A549 (cell line): ENCODE results near the gene FNTB. TPM values are rescaled to one million over a fixed set of nuclear protein-coding genes. Genes with fewer than 3 reads are reported as not detected.

Source experiments
- ATAC-seq, 2 experiments: fragments of 200-7000 bp in 1 of 2; fragments of >200 bp in 1 of 2; cut with Nextera tagmentation in 1 of 2; cut with Tn5 transposase in 1 of 2; 3 replicates each; pipeline versions ENCODE4 v1.8.0 to v1.9.1; 2018 to 2020; ENCODE audit warnings: mild to moderate bottlenecking in 1 of 2, moderate library complexity in 1 of 2
- CTCF ChIA-PET: fragments of 300-600 bp; sonication (Branson Sonifier 250); formaldehyde crosslinking; extraction: SDS; loops from one replicate; lab custom pipeline; 2021; ENCODE audit warnings: antibody characterized with exemption, inconsistent platforms; lab: Yijun Ruan, JAX
- POLR2A ChIA-PET: fragments of 350-600 bp; formaldehyde crosslinking; extraction: SDS; loops from one replicate; lab custom pipeline; 2021; ENCODE audit warnings: antibody characterized with exemption, inconsistent platforms; lab: Yijun Ruan, JAX
- DNase-seq, 2 experiments: peaks; one replicate each; pipeline versions ENCODE4 v3.0.0 to v3.0.0-alpha.2; 2011 to 2016; ENCODE audit warnings: low read depth in 1 of 2, low spot score in 1 of 2
- FAIRE-seq: peaks from 2 replicates; lab custom pipeline; 2011; peaks lifted over from hg19 to GRCh38; lab: Jason Lieb, UNC
- H3K27ac ChIP-seq, 2 experiments: fragments of >200 bp; sonication (Bioruptor Twin); formaldehyde crosslinking; 3 replicates each; pipeline ENCODE4 v1.5.1; 2016 to 2017
- H3K4me1 ChIP-seq: fragments of >200 bp; sonication (Bioruptor Twin); formaldehyde crosslinking; 3 replicates; pipeline ENCODE4 v1.6.1; 2016
- H3K4me2 ChIP-seq: fragments of >200 bp; sonication (Bioruptor Twin); formaldehyde crosslinking; 3 replicates; pipeline ENCODE4 v1.6.1; 2016
- H3K4me3 ChIP-seq: fragments of >200 bp; sonication (Bioruptor Twin); formaldehyde crosslinking; 3 replicates; pipeline ENCODE4 v1.5.1; 2016
- H3K9me3 ChIP-seq: fragments of >200 bp; sonication (Bioruptor Twin); formaldehyde crosslinking; 3 replicates; pipeline ENCODE4 v1.6.1; 2016
- ATOH8 ChIP-seq: fragments of 250-450 bp; sonication (Bioruptor Pico); IDR thresholded peaks from 2 replicates; pipeline ENCODE4 v1.5.0; 2020; ENCODE audit warnings: low read depth, mild to moderate bottlenecking, moderate library complexity
- CBX2 ChIP-seq: fragments of 200-600 bp; sonication (generic); IDR thresholded peaks from 2 replicates; pipeline ENCODE4 v1.6.1; 2016; ENCODE audit warnings: low read depth, mild to moderate bottlenecking, borderline replicate concordance
- CHD2 ChIP-seq: fragments of 150-350 bp; IDR thresholded peaks from 2 replicates; pipeline ENCODE4 v1.6.1; 2014; ENCODE audit warnings: low read length; ENCODE audit not compliant: partially characterized antibody
- EHMT2 ChIP-seq: fragments of 200-600 bp; sonication (generic); IDR thresholded peaks from 2 replicates; pipeline ENCODE4 v1.6.1; 2016; ENCODE audit warnings: antibody characterized with exemption, low read depth, mild to moderate bottlenecking, moderate library complexity
- ELK1 ChIP-seq: fragments of 150-350 bp; IDR thresholded peaks from 2 replicates; pipeline ENCODE4 v1.6.1; 2014; ENCODE audit warnings: low read depth, mild to moderate bottlenecking, low read length
- FOSB ChIP-seq: fragments of 250-450 bp; sonication (Bioruptor Pico); IDR thresholded peaks from 2 replicates; pipeline ENCODE4 v1.5.0; 2020; ENCODE audit warnings: mild to moderate bottlenecking, moderate library complexity
- HOXA7 ChIP-seq: fragments of 250-450 bp; sonication (Bioruptor Pico); IDR thresholded peaks from 2 replicates; pipeline ENCODE4 v1.5.0; 2020; ENCODE audit warnings: mild to moderate bottlenecking, moderate library complexity
- JUN ChIP-seq, 2 experiments: fragments of >200 bp; sonication (Bioruptor Twin); formaldehyde crosslinking; IDR thresholded peaks; 2 replicates in 1 of 2; 3 replicates in 1 of 2; pipeline ENCODE4 v1.6.1; 2016 to 2017
- KDM1A ChIP-seq: fragments of 200-600 bp; sonication (generic); IDR thresholded peaks from 2 replicates; pipeline ENCODE4 v1.6.1; 2016; ENCODE audit warnings: low read depth, mild to moderate bottlenecking
- MAZ ChIP-seq: fragments of 150-350 bp; IDR thresholded peaks from 2 replicates; pipeline ENCODE4 v1.6.1; 2014; ENCODE audit warnings: antibody characterized with exemption, low read depth, low read length, borderline replicate concordance
- NFE2L2 ChIP-seq: fragments of 150-350 bp; conservative IDR thresholded peaks from 2 replicates; pipeline ENCODE4 v1.6.1; 2014; ENCODE audit warnings: low read length
- NPAS2 ChIP-seq: fragments of 250-450 bp; sonication (Bioruptor Pico); IDR thresholded peaks from 2 replicates; pipeline ENCODE4 v1.8.0; 2022; ENCODE audit warnings: mild to moderate bottlenecking, moderate library complexity, borderline replicate concordance
- PHF8 ChIP-seq: fragments of 200-600 bp; sonication (generic); IDR thresholded peaks from 2 replicates; pipeline ENCODE4 v1.6.1; 2016; ENCODE audit warnings: low read depth, mild to moderate bottlenecking, antibody characterized with exemption, moderate library complexity, borderline replicate concordance
- SMC3 ChIP-seq: fragments of >200 bp; sonication (Bioruptor Twin); formaldehyde crosslinking; IDR thresholded peaks from 3 replicates; pipeline ENCODE4 v1.6.1; 2018; ENCODE audit warnings: inconsistent platforms
- SREBF2 ChIP-seq: fragments of 450-650 bp; IDR thresholded peaks from 2 replicates; pipeline ENCODE4 v1.6.1; 2014; ENCODE audit warnings: mild to moderate bottlenecking, moderate library complexity
- TFCP2L1 ChIP-seq: fragments of 250-450 bp; sonication (Bioruptor Pico); IDR thresholded peaks from 2 replicates; pipeline ENCODE4 v1.5.0; 2021; ENCODE audit warnings: mild to moderate bottlenecking
- ZFP36 ChIP-seq: fragments of 450-650 bp; IDR thresholded peaks from 2 replicates; pipeline ENCODE4 v1.6.1; 2014; ENCODE audit warnings: borderline replicate concordance; ENCODE audit not compliant: partially characterized antibody
- WGBS: methylation state at CpG from one replicate; pipeline ENCODE4 v1.1.6; 2017; ENCODE audit errors: missing lambda C conversion rate; 5-methylcytosine and 5-hydroxymethylcytosine counted together
- polyA plus RNA-seq, 4 experiments: library from polyadenylated mRNA; depleted of rRNA in 3 of 4; stranded (reverse); fragments of >200 nt; fragmentation: RNase III in 1 of 4; extraction: RNeasy Plus Mini Kit Qiagen cat#74134 plus additional on column Dnase treatment in 1 of 4; gene quantifications; 2 replicates in 3 of 4; 3 replicates in 1 of 4; pipeline ENCODE4 v1.2.3, GENCODE V29; 2011 to 2017
- TF ChIP-seq, protein P1 (sequence below): IDR thresholded peaks from 2 replicates; pipeline ENCODE4 v1.6.1; 2012; ENCODE audit warnings: low read depth, borderline replicate concordance
- TF ChIP-seq, protein P2 (sequence below): IDR thresholded peaks from 2 replicates; pipeline ENCODE4 v1.6.1; 2012
- TF ChIP-seq, protein P3 (sequence below): fragments of 450-650 bp; IDR thresholded peaks from 2 replicates; pipeline ENCODE4 v1.6.1; 2014; ENCODE audit warnings: antibody characterized with exemption

Gene FNTB
- polyA plus RNA-seq, 2 of the 4 experiments (the other 2 are of a cell fraction), result 28.5 to 41.9 TPM

DNA sequence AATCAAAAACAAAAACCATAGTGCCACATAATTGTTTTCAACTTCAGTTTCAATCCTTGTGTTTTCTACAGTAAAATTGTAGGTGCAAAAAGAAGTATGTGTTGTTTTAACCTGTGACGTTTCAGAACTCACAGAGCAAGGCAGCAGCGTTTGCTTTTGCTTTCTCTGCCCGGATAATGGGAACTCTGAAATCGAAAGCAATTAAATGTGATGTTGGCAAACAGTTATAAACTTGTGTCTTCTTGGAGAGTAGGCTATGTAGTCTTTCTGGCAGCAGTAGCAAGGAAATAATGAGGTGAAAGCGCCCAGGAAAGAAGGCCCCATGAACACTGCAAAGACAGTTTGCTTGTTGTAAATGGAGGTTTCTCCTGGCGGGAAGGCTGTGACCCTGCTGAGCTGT lies 39.1 kb downstream of the FNTB start:
- no peak overlapping the region for H3K27ac ChIP-seq
- no peak for FAIRE-seq
- 92% methylated on average over 6 of the region's 6 CpGs for WGBS
- no peak overlapping the region for H3K4me3 ChIP-seq
- POLR2A ChIA-PET, result no interaction called here
- CTCF ChIA-PET, result no interaction called here
- H3K9me3 ChIP-seq, result no peaks in the 10 kb centered on the region
- ATAC-seq, result no peak
- peaks cover 10% of the 10 kb centered on the region; the same call in 2 of the 3 replicates for H3K4me1 ChIP-seq
- no peak for DNase-seq
- no peak overlapping the region for H3K4me2 ChIP-seq
- TF ChIP-seq, protein P1, sequence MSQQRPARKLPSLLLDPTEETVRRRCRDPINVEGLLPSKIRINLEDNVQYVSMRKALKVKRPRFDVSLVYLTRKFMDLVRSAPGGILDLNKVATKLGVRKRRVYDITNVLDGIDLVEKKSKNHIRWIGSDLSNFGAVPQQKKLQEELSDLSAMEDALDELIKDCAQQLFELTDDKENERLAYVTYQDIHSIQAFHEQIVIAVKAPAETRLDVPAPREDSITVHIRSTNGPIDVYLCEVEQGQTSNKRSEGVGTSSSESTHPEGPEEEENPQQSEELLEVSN, result no peak
- TF ChIP-seq MAZ, result no peak
- TF ChIP-seq HOXA7 (CRISPR knock-in tag), result no peak
- TF ChIP-seq SMC3, result no peak
- TF ChIP-seq ELK1, result no peak
- no peak for TF ChIP-seq NFE2L2
- TF ChIP-seq SREBF2, result no peak
- TF ChIP-seq KDM1A, result no peak
- TF ChIP-seq FOSB (CRISPR knock-in tag), result no peak
- no peak for TF ChIP-seq EHMT2
- TF ChIP-seq CBX2, result no peak
- no peak for TF ChIP-seq TFCP2L1 (CRISPR knock-in tag)
- TF ChIP-seq, protein P2, sequence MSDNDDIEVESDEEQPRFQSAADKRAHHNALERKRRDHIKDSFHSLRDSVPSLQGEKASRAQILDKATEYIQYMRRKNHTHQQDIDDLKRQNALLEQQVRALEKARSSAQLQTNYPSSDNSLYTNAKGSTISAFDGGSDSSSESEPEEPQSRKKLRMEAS, result no peak
- no peak for TF ChIP-seq ATOH8 (CRISPR knock-in tag)

- Histone ChIP-seq H3K27ac (no peak overlapping the region), H3K4me2 (no peak overlapping the region), H3K9me3 (no peaks in the 10 kb centered on the region), H3K4me1 (peaks cover 10% of the 10 kb centered on the region; the same call in 2 of the 3 replicates), H3K4me3 (no peak overlapping the region)
- CTCF ChIA-PET, result no interaction called here
- 96% methylated on average over 9 of the region's 9 CpGs for WGBS
- ATAC-seq, result no peak
- POLR2A ChIA-PET, result interaction anchor here (0.6 kb wide), 1 partner anchor 77 kb away, joined by 6 read pairs; no protein-coding TSS in a partner anchor
- no peak for FAIRE-seq
- no peak for DNase-seq
- no peak for TF ChIP-seq NPAS2 (CRISPR knock-in tag)
- TF ChIP-seq ATOH8 (CRISPR knock-in tag), result no peak
- no peak for TF ChIP-seq JUN (IDR thresholded peaks at IDR 0.05)
- TF ChIP-seq, protein P3, sequence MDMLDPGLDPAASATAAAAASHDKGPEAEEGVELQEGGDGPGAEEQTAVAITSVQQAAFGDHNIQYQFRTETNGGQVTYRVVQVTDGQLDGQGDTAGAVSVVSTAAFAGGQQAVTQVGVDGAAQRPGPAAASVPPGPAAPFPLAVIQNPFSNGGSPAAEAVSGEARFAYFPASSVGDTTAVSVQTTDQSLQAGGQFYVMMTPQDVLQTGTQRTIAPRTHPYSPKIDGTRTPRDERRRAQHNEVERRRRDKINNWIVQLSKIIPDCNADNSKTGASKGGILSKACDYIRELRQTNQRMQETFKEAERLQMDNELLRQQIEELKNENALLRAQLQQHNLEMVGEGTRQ, result no peak
- no peak for TF ChIP-seq HOXA7 (CRISPR knock-in tag)
- no peak for TF ChIP-seq PHF8
- TF ChIP-seq ZFP36, result no peak
- TF ChIP-seq CHD2, result no peak
Measured at GRCh38 chr14:65026526-65026925, 39.8 kb downstream of the FNTB start.
